ENCODE results near the gene MAGOH.
A peak's percentile ranks its signal among the peaks of the same experiment; 100 is the strongest.
"Not testable (repeated sequence)": the region's sequence is repeated elsewhere in the genome, so short reads cannot be mapped to it uniquely, and the experiment has no call there.

MAGOH gene

GRCh38 chr1:53185955-53186297 is 52.4 kb downstream of the MAGOH start:
- H3K14ac ChIP-seq (ENCODE audit: low read length); H3K4me2 ChIP-seq (ENCODE audit: insufficient read depth, low read length, poor library complexity, severe bottlenecking); H2AFZ ChIP-seq (ENCODE audit: low read length); H3K18ac ChIP-seq (ENCODE audit: low read length); H4K91ac ChIP-seq (ENCODE audit: low read depth, low read length, poor library complexity); H3K36me3 ChIP-seq (replicated peaks in 1 of 2; ENCODE audit: control insufficient read depth in 2 of 2, insufficient read depth in 2 of 2, low read length in 2 of 2); H3K4me3 ChIP-seq (ENCODE audit: low read length in 2 of 2); H2AK5ac ChIP-seq (ENCODE audit: low read depth, low read length); H3K4ac ChIP-seq (ENCODE audit: low read length); H2BK12ac ChIP-seq (ENCODE audit: low read length); H2BK15ac ChIP-seq (ENCODE audit: low read length); DNase-seq (ENCODE audit: low spot score); H3K27ac ChIP-seq (replicated peaks; ENCODE audit: low read length); H2BK5ac ChIP-seq (ENCODE audit: low read length); H3K79me1 ChIP-seq (ENCODE audit: low read depth, low read length); H3K4me1 ChIP-seq (ENCODE audit: control insufficient read depth in 2 of 2, insufficient read depth in 1 of 2, low read depth in 1 of 2, low read length in 2 of 2); H3K9me3 ChIP-seq (replicated peaks in 1 of 2; ENCODE audit: control insufficient read depth in 2 of 2, insufficient read depth in 1 of 2, low read depth in 1 of 2, low read length in 2 of 2); H3K9ac ChIP-seq (ENCODE audit: low read depth, low read length, poor library complexity); H2BK120ac ChIP-seq (ENCODE audit: low read depth, low read length); H4K8ac ChIP-seq (ENCODE audit: low read depth, low read length); H3K23ac ChIP-seq (ENCODE audit: low read depth, low read length, poor library complexity): not testable (repeated sequence)
- no CpG with 5 or more reads among the region's 2 CpGs for WGBS, 2 donors (ENCODE audit: extremely low coverage in 2 of 2, insufficient read length in 2 of 2, insufficient replicate concordance in 1 of 2)
- peaks cover 0 to 44% (median 0%) of the 10 kb centered on the region in 3 experiments for H3K27me3 ChIP-seq (ENCODE audit: control insufficient read depth in 3 of 3, insufficient read depth in 3 of 3, low read depth in 1 of 3, low read length in 3 of 3)

- H3K4me1 ChIP-seq (ENCODE audit: control insufficient read depth in 2 of 2, insufficient read depth in 1 of 2, low read depth in 1 of 2, low read length in 2 of 2) = no peaks in the 10 kb centered on the region
- H2BK120ac ChIP-seq (ENCODE audit: low read depth, low read length) = no peak overlapping the region
- H3K4ac ChIP-seq (ENCODE audit: low read length) = no peak overlapping the region
- no peak overlapping the region for H3K9ac ChIP-seq (ENCODE audit: low read depth, low read length, poor library complexity)
- H2BK5ac ChIP-seq (ENCODE audit: low read length) = no peak overlapping the region
- no peak for DNase-seq (ENCODE audit: low spot score)
- no peak overlapping the region for H3K23ac ChIP-seq (ENCODE audit: low read depth, low read length, poor library complexity)
- no peak overlapping the region for H2AFZ ChIP-seq (ENCODE audit: low read length)
- H2BK12ac ChIP-seq (ENCODE audit: low read length) = no peak overlapping the region
- no peak overlapping the region for H4K8ac ChIP-seq (ENCODE audit: low read depth, low read length)
- no CpG with 5 or more reads among the region's 6 CpGs for WGBS, 2 donors (ENCODE audit: extremely low coverage in 2 of 2, insufficient read length in 2 of 2, insufficient replicate concordance in 1 of 2)
- peaks cover 0 to 43% (median 0%) of the 10 kb centered on the region in 3 experiments for H3K27me3 ChIP-seq (ENCODE audit: control insufficient read depth in 3 of 3, insufficient read depth in 3 of 3, low read depth in 1 of 3, low read length in 3 of 3)
- no peak overlapping the region for H2AK5ac ChIP-seq (ENCODE audit: low read depth, low read length)
- H3K27ac ChIP-seq (replicated peaks; ENCODE audit: low read length) = no peak overlapping the region
- no peak overlapping the region for H4K91ac ChIP-seq (ENCODE audit: low read depth, low read length, poor library complexity)
- no peak overlapping the region for H3K18ac ChIP-seq (ENCODE audit: low read length)
- no peaks in the 10 kb centered on the region for H3K36me3 ChIP-seq (replicated peaks in 1 of 2; ENCODE audit: control insufficient read depth in 2 of 2, insufficient read depth in 2 of 2, low read length in 2 of 2)
- H3K14ac ChIP-seq (ENCODE audit: low read length) = no peak overlapping the region
- no peak overlapping the region for H2BK15ac ChIP-seq (ENCODE audit: low read length)
- no peak overlapping the region for H3K4me3 ChIP-seq (ENCODE audit: low read length in 2 of 2)
- H3K9me3 ChIP-seq (replicated peaks in 1 of 2; ENCODE audit: control insufficient read depth in 2 of 2, insufficient read depth in 1 of 2, low read depth in 1 of 2, low read length in 2 of 2) = no peaks in the 10 kb centered on the region
- H3K79me1 ChIP-seq (ENCODE audit: low read depth, low read length) = no peaks in the 10 kb centered on the region
- H3K4me2 ChIP-seq (ENCODE audit: insufficient read depth, low read length, poor library complexity, severe bottlenecking) = no peak overlapping the region
Observed at GRCh38 chr1:53183095-53183990, 55.0 kb downstream of the MAGOH start.

- Histone ChIP-seq H4K91ac (ENCODE audit: low read depth, low read length, poor library complexity) (no peak overlapping the region), H2BK12ac (ENCODE audit: low read length) (no peak overlapping the region), H3K27ac (replicated peaks; ENCODE audit: low read length) (no peak overlapping the region), H3K9ac (ENCODE audit: low read depth, low read length, poor library complexity) (no peak overlapping the region), H3K79me1 (ENCODE audit: low read depth, low read length) (no peaks in the 10 kb centered on the region), H3K4me3 (ENCODE audit: low read length in 2 of 2) (no peak overlapping the region), H2AK5ac (ENCODE audit: low read depth, low read length) (no peak overlapping the region), H3K4me1 (ENCODE audit: control insufficient read depth in 2 of 2, insufficient read depth in 1 of 2, low read depth in 1 of 2, low read length in 2 of 2) (no peaks in the 10 kb centered on the region), H2BK120ac (ENCODE audit: low read depth, low read length) (no peak overlapping the region), H3K27me3 (ENCODE audit: control insufficient read depth in 3 of 3, insufficient read depth in 3 of 3, low read depth in 1 of 3, low read length in 3 of 3) (peaks cover 0 to 41% (median 0%) of the 10 kb centered on the region in 3 experiments), H3K9me3 (replicated peaks in 1 of 2; ENCODE audit: control insufficient read depth in 2 of 2, insufficient read depth in 1 of 2, low read depth in 1 of 2, low read length in 2 of 2) (no peaks in the 10 kb centered on the region), H3K18ac (ENCODE audit: low read length) (no peak overlapping the region), H2BK15ac (ENCODE audit: low read length) (no peak overlapping the region), H2BK5ac (ENCODE audit: low read length) (no peak overlapping the region), H4K8ac (ENCODE audit: low read depth, low read length) (no peak overlapping the region), H3K23ac (ENCODE audit: low read depth, low read length, poor library complexity) (no peak overlapping the region), H3K36me3 (replicated peaks in 1 of 2; ENCODE audit: control insufficient read depth in 2 of 2, insufficient read depth in 2 of 2, low read length in 2 of 2) (no peaks in the 10 kb centered on the region), H2AFZ (ENCODE audit: low read length) (no peak overlapping the region), H3K14ac (ENCODE audit: low read length) (no peak overlapping the region), H3K4me2 (ENCODE audit: insufficient read depth, low read length, poor library complexity, severe bottlenecking) (no peak overlapping the region), H3K4ac (ENCODE audit: low read length) (no peak overlapping the region)
- DNase-seq (ENCODE audit: low spot score) = no peak
- no CpG with 5 or more reads among the region's 3 CpGs for WGBS, 2 donors (ENCODE audit: extremely low coverage in 2 of 2, insufficient read length in 2 of 2, insufficient replicate concordance in 1 of 2)
Observed at GRCh38 chr1:53182716-53183094, 55.6 kb downstream of the MAGOH start.

- Histone ChIP-seq H3K4ac (ENCODE audit: low read length) (no peak overlapping the region), H3K4me1 (ENCODE audit: control insufficient read depth in 2 of 2, insufficient read depth in 1 of 2, low read depth in 1 of 2, low read length in 2 of 2) (no peaks in the 10 kb centered on the region), H4K91ac (ENCODE audit: low read depth, low read length, poor library complexity) (no peak overlapping the region), H2AFZ (ENCODE audit: low read length) (no peak overlapping the region), H2BK5ac (ENCODE audit: low read length) (no peak overlapping the region), H4K8ac (ENCODE audit: low read depth, low read length) (no peak overlapping the region), H3K18ac (ENCODE audit: low read length) (no peak overlapping the region), H3K14ac (ENCODE audit: low read length) (no peak overlapping the region), H3K27me3 (ENCODE audit: control insufficient read depth in 3 of 3, insufficient read depth in 3 of 3, low read depth in 1 of 3, low read length in 3 of 3) (peaks cover 0 to 36% (median 0%) of the 10 kb centered on the region in 3 experiments), H2BK120ac (ENCODE audit: low read depth, low read length) (no peak overlapping the region), H2AK5ac (ENCODE audit: low read depth, low read length) (no peak overlapping the region), H3K4me2 (ENCODE audit: insufficient read depth, low read length, poor library complexity, severe bottlenecking) (no peak overlapping the region), H2BK15ac (ENCODE audit: low read length) (no peak overlapping the region), H3K9ac (ENCODE audit: low read depth, low read length, poor library complexity) (no peak overlapping the region), H3K27ac (replicated peaks; ENCODE audit: low read length) (no peak overlapping the region), H3K4me3 (ENCODE audit: low read length in 2 of 2) (no peak overlapping the region), H3K36me3 (replicated peaks in 1 of 2; ENCODE audit: control insufficient read depth in 2 of 2, insufficient read depth in 2 of 2, low read length in 2 of 2) (no peaks in the 10 kb centered on the region), H2BK12ac (ENCODE audit: low read length) (no peak overlapping the region), H3K9me3 (replicated peaks in 1 of 2; ENCODE audit: control insufficient read depth in 2 of 2, insufficient read depth in 1 of 2, low read depth in 1 of 2, low read length in 2 of 2) (no peaks in the 10 kb centered on the region), H3K79me1 (ENCODE audit: low read depth, low read length) (no peaks in the 10 kb centered on the region), H3K23ac (ENCODE audit: low read depth, low read length, poor library complexity) (no peak overlapping the region)
- WGBS, 2 donors (ENCODE audit: extremely low coverage in 2 of 2, insufficient read length in 2 of 2, insufficient replicate concordance in 1 of 2) = no CpG with 5 or more reads among the region's 16 CpGs
- DNase-seq (ENCODE audit: low spot score) = peak; percentile 86
Observed at GRCh38 chr1:53182111-53182593, 56.2 kb downstream of the MAGOH start.

All from neuronal stem cell (in vitro differentiated cells).